GM12878 (cell line): ENCODE results near the gene PLXNC1. TPM values are rescaled to one million over a fixed set of nuclear protein-coding genes. Genes with fewer than 3 reads are reported as not detected.

Experiments used
- ATAC-seq: fragments of 200-7000 bp; cut with Tn5 transposase; 3 replicates; pipeline ENCODE4 v1.9.1; 2020; ENCODE audit warnings: mild to moderate bottlenecking, moderate library complexity
- BruUV-seq: library from RNA; stranded (reverse); fragments of 400-500 nt; replicated peaks from 2 replicates; lab custom pipeline; 2021; lab: Mats Ljungman, UMichigan
- CTCF ChIA-PET: fragments of 300-600 bp; sonication (Branson Sonifier 250); formaldehyde crosslinking; extraction: SDS; loops from one replicate; lab custom pipeline; 2021; ENCODE audit warnings: inconsistent platforms; lab: Yijun Ruan, JAX
- POLR2A ChIA-PET: fragments of 350-600 bp; formaldehyde crosslinking; extraction: SDS; loops from one replicate; lab custom pipeline; 2021; ENCODE audit warnings: inconsistent platforms; lab: Charles Lee
- RAD21 ChIA-PET: fragments of 300-600 bp; sonication (Branson Sonifier 250); formaldehyde crosslinking; loops from one replicate; lab custom pipeline; 2023; ENCODE audit warnings: antibody characterized with exemption; ENCODE audit not compliant: unreplicated experiment; lab: Charles Lee
- SMC1A ChIA-PET: fragments of 300-600 bp; sonication (Branson Sonifier 250); formaldehyde crosslinking; loops from one replicate; lab custom pipeline; 2023; ENCODE audit not compliant: unreplicated experiment, uncharacterized antibody; lab: Charles Lee
- DNase-seq: peaks from one replicate; pipeline ENCODE4 v3.0.0-alpha.2; 2011; ENCODE audit warnings: low read depth, low spot score
- FAIRE-seq: peaks from 3 replicates; lab custom pipeline; 2011; peaks lifted over from hg19 to GRCh38; lab: Jason Lieb, UNC
- H2AFZ ChIP-seq: 2 replicates; pipeline ENCODE4 v1.6.0; 2011; ENCODE audit warnings: low read depth, low read length, control low read depth; ENCODE audit not compliant: control insufficient read depth
- H3K27ac ChIP-seq: 2 replicates; pipeline ENCODE4 v1.5.1; 2011; ENCODE audit warnings: control low read depth; ENCODE audit not compliant: control insufficient read depth, insufficient read depth
- H3K27me3 ChIP-seq, 2 experiments: replicated peaks in 1 of 2; 2 replicates each; pipeline versions ENCODE4 v1.6.0 to v1.6.1; 2011; ENCODE audit warnings: low read length in 1 of 2; ENCODE audit not compliant: control insufficient read depth in 2 of 2, insufficient read depth in 2 of 2
- H3K36me3 ChIP-seq, 2 experiments: 2 replicates each; pipeline ENCODE4 v1.5.1; 2011; ENCODE audit warnings: low read length in 1 of 2; ENCODE audit not compliant: control insufficient read depth in 2 of 2, insufficient read depth in 2 of 2
- H3K4me1 ChIP-seq: 2 replicates; pipeline ENCODE4 v1.6.1; 2011; ENCODE audit warnings: mild to moderate bottlenecking, low read length, moderate library complexity, mixed read lengths; ENCODE audit not compliant: control insufficient read depth, insufficient read depth
- H3K4me2 ChIP-seq: 2 replicates; pipeline ENCODE4 v1.6.0; 2011; ENCODE audit warnings: control low read depth; ENCODE audit not compliant: control insufficient read depth, insufficient read depth
- H3K4me3 ChIP-seq: fragments of 200-600 bp; sonication (generic); 2 replicates; pipeline ENCODE4 v1.5.1; 2016
- H3K79me2 ChIP-seq: 2 replicates; pipeline ENCODE4 v1.6.0; 2011; ENCODE audit warnings: low read length; ENCODE audit not compliant: control insufficient read depth, insufficient read depth
- H3K9ac ChIP-seq: 2 replicates; pipeline ENCODE4 v1.8.0; 2011; ENCODE audit warnings: low read length, control low read depth, mixed read lengths; ENCODE audit not compliant: control insufficient read depth, insufficient read depth
- H3K9me3 ChIP-seq: replicated peaks from 3 replicates; pipeline ENCODE4 v1.5.1; 2011; ENCODE audit warnings: mild to moderate bottlenecking, low read length; ENCODE audit not compliant: control insufficient read depth, insufficient read depth
- H4K20me1 ChIP-seq: 2 replicates; pipeline ENCODE4 v1.6.0; 2011; ENCODE audit not compliant: control insufficient read depth, insufficient read depth
- CBX3 ChIP-seq: fragments of 200-600 bp; sonication (generic); IDR thresholded peaks from 2 replicates; pipeline ENCODE4 v1.6.1; 2016; ENCODE audit warnings: low read depth, borderline replicate concordance
- ETV6 ChIP-seq, 2 experiments: fragments of 450-650 bp in 1 of 2; IDR thresholded peaks in 1 of 2; conservative IDR thresholded peaks in 1 of 2; 2 replicates each; pipeline ENCODE4 v1.6.1; 2014; ENCODE audit warnings: antibody characterized with exemption in 1 of 2, borderline replicate concordance in 1 of 2, low read depth in 1 of 2, mild to moderate bottlenecking in 1 of 2, moderate library complexity in 1 of 2
- IRF4 ChIP-seq: IDR thresholded peaks from 2 replicates; pipeline ENCODE4 v1.6.1; 2011; ENCODE audit warnings: low read depth, low read length
- MEF2B ChIP-seq: fragments of 450-650 bp; IDR thresholded peaks from 2 replicates; pipeline ENCODE4 v1.6.1; 2018; ENCODE audit warnings: mild to moderate bottlenecking, moderate library complexity; ENCODE audit not compliant: partially characterized antibody, poor library complexity, severe bottlenecking
- MYC ChIP-seq: IDR thresholded peaks from 2 replicates; pipeline ENCODE4 v1.6.1; 2011; ENCODE audit warnings: mild to moderate bottlenecking, low read length, moderate library complexity, inconsistent platforms; ENCODE audit not compliant: insufficient read depth, insufficient replicate concordance, insufficient read length, severe bottlenecking
- NFYA ChIP-seq: IDR thresholded peaks from 2 replicates; pipeline ENCODE4 v1.6.1; 2011; ENCODE audit warnings: low read depth, mild to moderate bottlenecking, low read length, improper control_type of control experiment, borderline replicate concordance
- NRF1 ChIP-seq: conservative IDR thresholded peaks from 2 replicates; pipeline ENCODE4 v1.6.1; 2011; ENCODE audit warnings: mild to moderate bottlenecking, low read depth, low read length, improper control_type of control experiment
- POLR2A ChIP-seq: IDR thresholded peaks from 2 replicates; pipeline ENCODE4 v1.6.1; 2011; ENCODE audit warnings: low read depth, mild to moderate bottlenecking, low read length
- POLR2AphosphoS5 ChIP-seq: IDR thresholded peaks from 2 replicates; pipeline ENCODE4 v1.6.1; 2011; ENCODE audit warnings: mild to moderate bottlenecking, low read length, inconsistent platforms
- RBBP5 ChIP-seq: fragments of 200-600 bp; sonication (generic); conservative IDR thresholded peaks from 2 replicates; pipeline ENCODE4 v1.6.1; 2016
- SKIL ChIP-seq: fragments of 450-650 bp; IDR thresholded peaks from 2 replicates; pipeline ENCODE4 v1.6.1; 2017; ENCODE audit warnings: mild to moderate bottlenecking, low read depth, inconsistent platforms; ENCODE audit not compliant: poor library complexity, severe bottlenecking
- SUZ12 ChIP-seq: fragments of 200-600 bp; sonication (generic); IDR thresholded peaks from one replicate; pipeline ENCODE4 v1.6.1; 2018; ENCODE audit warnings: antibody characterized with exemption, mild to moderate bottlenecking; ENCODE audit not compliant: unreplicated experiment
- TAF1 ChIP-seq: IDR thresholded peaks from 2 replicates; pipeline ENCODE4 v1.6.1; 2011; ENCODE audit warnings: mild to moderate bottlenecking, low read depth, low read length, borderline replicate concordance
- TBL1XR1 ChIP-seq: IDR thresholded peaks from 2 replicates; pipeline ENCODE4 v1.6.1; 2012; ENCODE audit warnings: low read depth, low read length, improper control_type of control experiment
- TCF3 ChIP-seq: IDR thresholded peaks from 2 replicates; pipeline ENCODE4 v1.6.1; 2012; ENCODE audit warnings: low read depth, mild to moderate bottlenecking, low read length, borderline replicate concordance; ENCODE audit not compliant: insufficient read depth
- ZNF384 ChIP-seq: IDR thresholded peaks from 2 replicates; pipeline ENCODE4 v1.6.1; 2012; ENCODE audit warnings: low read depth, mild to moderate bottlenecking, low read length, improper control_type of control experiment, borderline replicate concordance
- WGBS: methylation state at CpG from one replicate; pipeline ENCODE4 v1.1.6; 2016; ENCODE audit warnings: low lambda C conversion rate; ENCODE audit not compliant: insufficient replicate concordance, insufficient coverage; ENCODE audit errors: missing lambda C conversion rate; 5-methylcytosine and 5-hydroxymethylcytosine counted together
- in situ Hi-C: fragments of 300-500 bp; cut with MboI; formaldehyde crosslinking; loops from 9 replicates; pipeline ENCODE4 v1.14.3; 2018; ENCODE audit warnings: mixed read lengths
- intact Hi-C: fragments of 100-400 bp; cut with micrococcal nuclease; formaldehyde crosslinking; loops from one replicate; pipeline ENCODE4 v1.14.2; 2022; ENCODE audit not compliant: unreplicated experiment
- polyA plus RNA-seq, 11 experiments: library from polyadenylated mRNA; depleted of rRNA in 4 of 11; unstranded in 6 of 11; stranded (reverse) in 5 of 11; fragments of >200 nt; fragmentation: Nextera tagmentation in 4 of 11; fragmentation: Illumina TruSeq in 1 of 11; extraction: Ambion mirVana in 4 of 11; extraction: Trizol in 1 of 11; gene quantifications; 1 replicate in 1 of 11; 2 replicates in 10 of 11; pipeline versions ENCODE4 v1.2.1 to v1.2.3, GENCODE V29; 2011 to 2016; ENCODE audit warnings: inconsistent platforms in 2 of 11, missing spikeins in 2 of 11, low read depth in 1 of 11
- total RNA-seq, 4 experiments: library from RNA; depleted of rRNA in 3 of 4; stranded (reverse); fragments of >200 nt in 3 of 4; fragmentation: Illumina TruSeq in 1 of 4; extraction: Trizol in 1 of 4; gene quantifications; 2 replicates each; pipeline versions ENCODE4 v1.2.1 to v1.2.3, GENCODE V29; 2013 to 2021
- TF ChIP-seq, protein P1 (sequence below): IDR thresholded peaks from 2 replicates; pipeline ENCODE4 v1.6.1; 2011; ENCODE audit warnings: borderline replicate concordance, low read depth, mild to moderate bottlenecking, moderate library complexity, low read length; ENCODE audit not compliant: insufficient read depth, poor library complexity, severe bottlenecking
- TF ChIP-seq, protein P2 (sequence below): fragments of 450-650 bp; conservative IDR thresholded peaks from 2 replicates; pipeline ENCODE4 v1.6.1; 2017; ENCODE audit warnings: mild to moderate bottlenecking, moderate library complexity

Gene PLXNC1
- total and polyA plus RNA-seq, 10 of the 15 experiments (the other 5 are each of a cell fraction or from before 2014, with no cell fraction given) = 5.2 to 41.2 (median 24.6) TPM

DNA sequence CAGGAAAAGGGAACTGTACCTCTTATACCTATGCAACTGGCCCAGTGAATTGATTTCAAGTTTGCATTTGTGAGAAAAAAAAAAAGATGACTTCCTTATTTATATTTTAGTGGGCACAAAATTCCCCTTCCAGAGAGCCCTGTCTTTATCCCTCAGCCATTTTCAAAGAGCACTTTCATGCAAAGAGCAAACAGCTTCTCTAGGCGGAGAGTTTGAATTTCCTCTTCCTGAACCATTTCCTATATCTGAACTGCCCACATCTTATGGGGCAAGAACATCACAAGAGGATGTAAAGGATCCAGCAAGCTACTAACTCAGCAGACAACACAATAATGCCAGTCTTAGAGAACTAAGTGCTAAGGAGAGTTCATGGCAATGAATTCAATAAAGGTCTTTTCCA, 22.3 kb upstream of the PLXNC1 start:
- ChIA-PET CTCF (interaction anchor here (1.0 to 3.3 kb wide), 6 partner anchors 8 to 24 kb away, joined by 3 to 30 read pairs (median 4); no protein-coding TSS in a partner anchor), RAD21 (interaction anchor here (1.3 to 3.8 kb wide), 2 partner anchors 9 to 15 kb away, joined by 4 to 19 read pairs; no protein-coding TSS in a partner anchor), POLR2A (interaction anchor here (0.6 kb wide), 1 partner anchor 1085 kb away, joined by 3 read pairs; no protein-coding TSS in a partner anchor), SMC1A (interaction anchor here (0.6 to 1.6 kb wide), 6 partner anchors 18 to 482 kb away, joined by 3 to 7 read pairs (median 3); no protein-coding TSS in a partner anchor)
- H3K4me3 ChIP-seq = no peak overlapping the region
- in situ Hi-C loops (no loop called here), intact Hi-C loops (no loop called here)
- no peaks in the 10 kb centered on the region for H3K79me2 ChIP-seq
- H3K4me2 ChIP-seq = no peak overlapping the region
- BruUV-seq = no TSS peak
- peaks cover 6% of the 10 kb centered on the region; the same call in 1 of the 2 replicates for H3K4me1 ChIP-seq
- DNase-seq (no peak), ATAC-seq (no peak), FAIRE-seq (no peak)
- no peak overlapping the region; the same call in 1 of the 2 replicates for H2AFZ ChIP-seq
- H4K20me1 ChIP-seq = no peaks in the 10 kb centered on the region
- no peaks in the 10 kb centered on the region; a peak in 1 of 4 replicates for H3K27me3 ChIP-seq
- H3K9ac ChIP-seq = no peak overlapping the region
- H3K36me3 ChIP-seq = no peaks in the 10 kb centered on the region
- no peak overlapping the region for H3K27ac ChIP-seq
- no peaks in the 10 kb centered on the region for H3K9me3 ChIP-seq
- WGBS = 0% methylated on average over 1 of the region's 1 CpG
- TF ChIP-seq IRF4 (no peak), TAF1 (no peak), RBBP5 (no peak), MEF2B (no peak), NRF1 (no peak), SUZ12 (no peak), POLR2A (no peak), TCF3 (no peak), TBL1XR1 (no peak), ZNF384 (no peak), MYC (no peak), POLR2AphosphoS5 (no peak), CBX3 (no peak), NFYA (no peak), SKIL (no peak), ETV6 (conservative IDR thresholded peaks at IDR 0.05 in 1 of 2, IDR thresholded peaks at IDR 0.05 in 1 of 2; ENCODE audit: borderline replicate concordance in 1 of 2, low read depth in 1 of 2) (no peak)
- TF ChIP-seq, protein P1, sequence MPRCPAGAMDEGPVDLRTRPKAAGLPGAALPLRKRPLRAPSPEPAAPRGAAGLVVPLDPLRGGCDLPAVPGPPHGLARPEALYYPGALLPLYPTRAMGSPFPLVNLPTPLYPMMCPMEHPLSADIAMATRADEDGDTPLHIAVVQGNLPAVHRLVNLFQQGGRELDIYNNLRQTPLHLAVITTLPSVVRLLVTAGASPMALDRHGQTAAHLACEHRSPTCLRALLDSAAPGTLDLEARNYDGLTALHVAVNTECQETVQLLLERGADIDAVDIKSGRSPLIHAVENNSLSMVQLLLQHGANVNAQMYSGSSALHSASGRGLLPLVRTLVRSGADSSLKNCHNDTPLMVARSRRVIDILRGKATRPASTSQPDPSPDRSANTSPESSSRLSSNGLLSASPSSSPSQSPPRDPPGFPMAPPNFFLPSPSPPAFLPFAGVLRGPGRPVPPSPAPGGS = no peak
- TF ChIP-seq, protein P2, sequence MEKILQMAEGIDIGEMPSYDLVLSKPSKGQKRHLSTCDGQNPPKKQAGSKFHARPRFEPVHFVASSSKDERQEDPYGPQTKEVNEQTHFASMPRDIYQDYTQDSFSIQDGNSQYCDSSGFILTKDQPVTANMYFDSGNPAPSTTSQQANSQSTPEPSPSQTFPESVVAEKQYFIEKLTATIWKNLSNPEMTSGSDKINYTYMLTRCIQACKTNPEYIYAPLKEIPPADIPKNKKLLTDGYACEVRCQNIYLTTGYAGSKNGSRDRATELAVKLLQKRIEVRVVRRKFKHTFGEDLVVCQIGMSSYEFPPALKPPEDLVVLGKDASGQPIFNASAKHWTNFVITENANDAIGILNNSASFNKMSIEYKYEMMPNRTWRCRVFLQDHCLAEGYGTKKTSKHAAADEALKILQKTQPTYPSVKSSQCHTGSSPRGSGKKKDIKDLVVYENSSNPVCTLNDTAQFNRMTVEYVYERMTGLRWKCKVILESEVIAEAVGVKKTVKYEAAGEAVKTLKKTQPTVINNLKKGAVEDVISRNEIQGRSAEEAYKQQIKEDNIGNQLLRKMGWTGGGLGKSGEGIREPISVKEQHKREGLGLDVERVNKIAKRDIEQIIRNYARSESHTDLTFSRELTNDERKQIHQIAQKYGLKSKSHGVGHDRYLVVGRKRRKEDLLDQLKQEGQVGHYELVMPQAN = no peak
